ENCODE results near the gene NUF2.
"Not testable (repeated sequence)": the region's sequence is repeated elsewhere in the genome, so short reads cannot be mapped to it uniquely, and the experiment has no call there.

NUF2 gene

GRCh38 chr1:163337631-163338030, 15.9 kb downstream of the NUF2 start:
- DNase-seq = no peak

GRCh38 chr1:163346326-163346870, 24.6 kb downstream of the NUF2 start:
- DNase-seq = no peak

GRCh38 chr1:163347106-163347505, 25.4 kb downstream of the NUF2 start:
- no peak for DNase-seq

GRCh38 chr1:163351912-163352311, 30.2 kb downstream of the NUF2 start:
- no peak for DNase-seq

GRCh38 chr1:163357378-163357777, 35.6 kb downstream of the NUF2 start:
- no peak for DNase-seq

GRCh38 chr1:163358172-163358571, 36.4 kb downstream of the NUF2 start:
- DNase-seq = not testable (repeated sequence)

- DNase-seq = no peak
Measured at GRCh38 chr1:163361123-163361934, 39.6 kb downstream of the NUF2 start.

GRCh38 chr1:163365186-163365585, 43.4 kb downstream of the NUF2 start:
- no peak for DNase-seq

- no peak for DNase-seq
Measured at GRCh38 chr1:163366555-163366954, 44.8 kb downstream of the NUF2 start.

GRCh38 chr1:163367721-163368120, 46.0 kb downstream of the NUF2 start:
- no peak for DNase-seq

- DNase-seq = no peak
Measured at GRCh38 chr1:163372576-163372975, 50.8 kb downstream of the NUF2 start.

GRCh38 chr1:163378554-163378953, 56.8 kb downstream of the NUF2 start:
- no peak for DNase-seq

- DNase-seq = no peak
Measured at GRCh38 chr1:163379801-163380200, 58.0 kb downstream of the NUF2 start.

- DNase-seq = no peak
Measured at GRCh38 chr1:163381487-163382184, 59.9 kb downstream of the NUF2 start.

- no peak for DNase-seq
Measured at GRCh38 chr1:163382395-163382794, 60.6 kb downstream of the NUF2 start.

- no peak for DNase-seq
Measured at GRCh38 chr1:163387146-163387545, 65.4 kb downstream of the NUF2 start.

GRCh38 chr1:163388970-163389369, 67.2 kb downstream of the NUF2 start:
- no peak for DNase-seq

- DNase-seq = no peak
Measured at GRCh38 chr1:163395790-163396189, 74.0 kb downstream of the NUF2 start.

GRCh38 chr1:163397451-163398200, 75.9 kb downstream of the NUF2 start:
- no peak for DNase-seq

GRCh38 chr1:163399001-163399400, 77.2 kb downstream of the NUF2 start:
- DNase-seq = no peak

- no peak for DNase-seq
Measured at GRCh38 chr1:163399976-163400601, 78.3 kb downstream of the NUF2 start.

- no peak for DNase-seq
Measured at GRCh38 chr1:163401211-163401610, 79.5 kb downstream of the NUF2 start.

All from activated naive CD4-positive, alpha-beta T cell treated with Interleukin-2 at 50 U/mL for 16 hours (primary cell).